Fibroblast of lung (primary cell): ENCODE results near the gene DDAH1. TPM values are rescaled to one million over a fixed set of nuclear protein-coding genes. Genes with fewer than 3 reads are reported as not detected.

Source experiments
- DNase-seq, 2 donors: peaks; one replicate each; pipeline versions ENCODE4 v3.0.0 to v3.0.0-alpha.2; 2010; ENCODE audit warnings: low read depth in 2 of 2
- H2AFZ ChIP-seq: 2 replicates; pipeline ENCODE4 v1.5.1; 2012; ENCODE audit warnings: low read length, control low read depth, inconsistent platforms
- H3K27ac ChIP-seq: 2 replicates; pipeline ENCODE4 v1.5.1; 2011; ENCODE audit warnings: low read length, control low read depth; ENCODE audit not compliant: insufficient read depth
- H3K27me3 ChIP-seq: 2 replicates; pipeline ENCODE4 v1.5.1; 2011; ENCODE audit warnings: mild to moderate bottlenecking, low read length; ENCODE audit not compliant: control insufficient read depth, insufficient read depth
- H3K36me3 ChIP-seq: 2 replicates; pipeline ENCODE4 v1.5.1; 2011; ENCODE audit warnings: low read length; ENCODE audit not compliant: control insufficient read depth, insufficient read depth
- H3K4me1 ChIP-seq: 2 replicates; pipeline ENCODE4 v1.5.1; 2011; ENCODE audit warnings: low read length; ENCODE audit not compliant: control insufficient read depth, insufficient read depth; ENCODE audit errors: extremely low read depth
- H3K4me2 ChIP-seq: 2 replicates; pipeline ENCODE4 v1.5.1; 2011; ENCODE audit warnings: low read length, control low read depth; ENCODE audit not compliant: insufficient read depth; ENCODE audit errors: extremely low read depth
- H3K4me3 ChIP-seq, 4 experiments: fragments of 200-600 bp in 1 of 4; sonication (generic) in 1 of 4; replicated peaks in 1 of 4; 2 replicates each; pipeline ENCODE4 v1.5.1; 2011 to 2016; ENCODE audit warnings: low read length in 4 of 4, low read depth in 3 of 4, mild to moderate bottlenecking in 3 of 4, control low read depth in 2 of 4, inconsistent platforms in 1 of 4, mixed read lengths in 1 of 4; ENCODE audit not compliant: insufficient read depth in 1 of 4; ENCODE audit errors: control extremely low read depth in 1 of 4
- H3K79me2 ChIP-seq: 2 replicates; pipeline ENCODE4 v1.5.1; 2012; ENCODE audit warnings: mild to moderate bottlenecking, low read length, inconsistent platforms; ENCODE audit not compliant: control insufficient read depth, insufficient read depth
- H3K9ac ChIP-seq: 2 replicates; pipeline ENCODE4 v1.5.1; 2011; ENCODE audit warnings: mild to moderate bottlenecking, low read length, control low read depth; ENCODE audit not compliant: insufficient read depth
- H3K9me3 ChIP-seq: 2 replicates; pipeline ENCODE4 v1.5.1; 2012; ENCODE audit warnings: low read depth, low read length; ENCODE audit not compliant: control insufficient read depth, insufficient read depth
- H4K20me1 ChIP-seq: 2 replicates; pipeline ENCODE4 v1.5.1; 2011; ENCODE audit warnings: low read length; ENCODE audit not compliant: control insufficient read depth, insufficient read depth; ENCODE audit errors: extremely low read depth
- EZH2 ChIP-seq: IDR thresholded peaks from 2 replicates; pipeline ENCODE4 v1.5.1; 2012; ENCODE audit warnings: low read length, control low read depth, mild to moderate bottlenecking; ENCODE audit errors: missing control alignments
- polyA plus RNA-seq, 2 donors: library from polyadenylated mRNA; depleted of rRNA in 1 of 2; stranded (reverse) in 1 of 2; unstranded in 1 of 2; fragments of >200 nt; gene quantifications; 2 replicates each; pipeline ENCODE4 v1.2.1, GENCODE V29; 2011 to 2012; ENCODE audit warnings: missing spikeins in 1 of 2
- total RNA-seq: library from RNA; depleted of rRNA; stranded (reverse); fragments of >200 nt; gene quantifications from 2 replicates; pipeline ENCODE4 v1.2.1, GENCODE V29; 2014
- TF ChIP-seq, protein P1 (sequence below), 2 donors: IDR thresholded peaks in 1 of 2; conservative IDR thresholded peaks in 1 of 2; 1 replicate in 1 of 2; 2 replicates in 1 of 2; pipeline ENCODE4 v1.5.1; 2011 to 2012; ENCODE audit warnings: low read length in 2 of 2, control low read depth in 1 of 2, inconsistent platforms in 1 of 2, low read depth in 1 of 2, mild to moderate bottlenecking in 1 of 2

Gene DDAH1
- total and polyA plus RNA-seq, 2 donors (not counting 1 experiment from before 2014, with no cell fraction given), result 50.0 to 218 TPM

GRCh38 chr1:85460555-85461088 is 4.3 kb downstream of the DDAH1 start:
- Histone ChIP-seq H2AFZ (no peak overlapping the region), H3K9ac (no peak overlapping the region), H3K4me2 (no peak overlapping the region), H3K27me3 (no peaks in the 10 kb centered on the region), H3K4me1 (peaks cover 2% of the 10 kb centered on the region), H3K9me3 (no peaks in the 10 kb centered on the region), H4K20me1 (no peaks in the 10 kb centered on the region), H3K27ac (no peak overlapping the region), H3K79me2 (peaks cover 78% of the 10 kb centered on the region), H3K36me3 (no peaks in the 10 kb centered on the region), H3K4me3 (no peak overlapping the region)
- TF ChIP-seq, protein P1, sequence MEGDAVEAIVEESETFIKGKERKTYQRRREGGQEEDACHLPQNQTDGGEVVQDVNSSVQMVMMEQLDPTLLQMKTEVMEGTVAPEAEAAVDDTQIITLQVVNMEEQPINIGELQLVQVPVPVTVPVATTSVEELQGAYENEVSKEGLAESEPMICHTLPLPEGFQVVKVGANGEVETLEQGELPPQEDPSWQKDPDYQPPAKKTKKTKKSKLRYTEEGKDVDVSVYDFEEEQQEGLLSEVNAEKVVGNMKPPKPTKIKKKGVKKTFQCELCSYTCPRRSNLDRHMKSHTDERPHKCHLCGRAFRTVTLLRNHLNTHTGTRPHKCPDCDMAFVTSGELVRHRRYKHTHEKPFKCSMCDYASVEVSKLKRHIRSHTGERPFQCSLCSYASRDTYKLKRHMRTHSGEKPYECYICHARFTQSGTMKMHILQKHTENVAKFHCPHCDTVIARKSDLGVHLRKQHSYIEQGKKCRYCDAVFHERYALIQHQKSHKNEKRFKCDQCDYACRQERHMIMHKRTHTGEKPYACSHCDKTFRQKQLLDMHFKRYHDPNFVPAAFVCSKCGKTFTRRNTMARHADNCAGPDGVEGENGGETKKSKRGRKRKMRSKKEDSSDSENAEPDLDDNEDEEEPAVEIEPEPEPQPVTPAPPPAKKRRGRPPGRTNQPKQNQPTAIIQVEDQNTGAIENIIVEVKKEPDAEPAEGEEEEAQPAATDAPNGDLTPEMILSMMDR (conservative IDR thresholded peaks at IDR 0.05 in 1 of 2, IDR thresholded peaks at IDR 0.05 in 1 of 2; ENCODE audit: low read depth in 1 of 2, low read length in 2 of 2), result no peak
- TF ChIP-seq EZH2, result no peak
- DNase-seq, result no peak

- no peak overlapping the region for H3K4me2 ChIP-seq
- no peaks in the 10 kb centered on the region for H3K36me3 ChIP-seq
- H3K79me2 ChIP-seq, result peaks cover 77% of the 10 kb centered on the region
- H2AFZ ChIP-seq, result no peak overlapping the region
- H4K20me1 ChIP-seq, result no peaks in the 10 kb centered on the region
- no peaks in the 10 kb centered on the region for H3K9me3 ChIP-seq
- H3K4me3 ChIP-seq, result no peak overlapping the region
- no peak overlapping the region for H3K27ac ChIP-seq
- DNase-seq, result no peak
- no peak overlapping the region for H3K9ac ChIP-seq
- no peaks in the 10 kb centered on the region for H3K4me1 ChIP-seq
- H3K27me3 ChIP-seq, result no peaks in the 10 kb centered on the region
- no peak for TF ChIP-seq EZH2
- TF ChIP-seq, protein P1 (conservative IDR thresholded peaks at IDR 0.05 in 1 of 2, IDR thresholded peaks at IDR 0.05 in 1 of 2; ENCODE audit: low read depth in 1 of 2, low read length in 2 of 2), result no peak
Measured at GRCh38 chr1:85459290-85459689, 5.7 kb downstream of the DDAH1 start.

- no peaks in the 10 kb centered on the region for H4K20me1 ChIP-seq
- peaks cover 2% of the 10 kb centered on the region for H3K36me3 ChIP-seq
- H3K27ac ChIP-seq, result no peak overlapping the region
- peaks cover 4% of the 10 kb centered on the region for H3K4me1 ChIP-seq
- H3K4me3 ChIP-seq, result no peak overlapping the region
- no peak overlapping the region for H3K9ac ChIP-seq
- DNase-seq, result no peak
- no peak overlapping the region for H3K4me2 ChIP-seq
- no peak for TF ChIP-seq EZH2
- TF ChIP-seq, protein P1 (conservative IDR thresholded peaks at IDR 0.05 in 1 of 2, IDR thresholded peaks at IDR 0.05 in 1 of 2; ENCODE audit: low read depth in 1 of 2, low read length in 2 of 2), result no peak
- no peaks in the 10 kb centered on the region for H3K9me3 ChIP-seq
- H3K79me2 ChIP-seq, result peaks cover 62% of the 10 kb centered on the region
- H2AFZ ChIP-seq, result no peak overlapping the region
- no peaks in the 10 kb centered on the region for H3K27me3 ChIP-seq
Measured at GRCh38 chr1:85454214-85454613, 10.7 kb downstream of the DDAH1 start.
